HG03025 (cell line): ENCODE measurements around the gene AJAP1.

Source experiments
- ATAC-seq: cut with Tn5 transposase; IDR thresholded peaks from one replicate; pipeline ENCODE4 v1.9.1; 2021; ENCODE audit warnings: mild to moderate bottlenecking, moderate library complexity; ENCODE audit not compliant: unreplicated experiment, low FRiP score

Gene AJAP1

DNA sequence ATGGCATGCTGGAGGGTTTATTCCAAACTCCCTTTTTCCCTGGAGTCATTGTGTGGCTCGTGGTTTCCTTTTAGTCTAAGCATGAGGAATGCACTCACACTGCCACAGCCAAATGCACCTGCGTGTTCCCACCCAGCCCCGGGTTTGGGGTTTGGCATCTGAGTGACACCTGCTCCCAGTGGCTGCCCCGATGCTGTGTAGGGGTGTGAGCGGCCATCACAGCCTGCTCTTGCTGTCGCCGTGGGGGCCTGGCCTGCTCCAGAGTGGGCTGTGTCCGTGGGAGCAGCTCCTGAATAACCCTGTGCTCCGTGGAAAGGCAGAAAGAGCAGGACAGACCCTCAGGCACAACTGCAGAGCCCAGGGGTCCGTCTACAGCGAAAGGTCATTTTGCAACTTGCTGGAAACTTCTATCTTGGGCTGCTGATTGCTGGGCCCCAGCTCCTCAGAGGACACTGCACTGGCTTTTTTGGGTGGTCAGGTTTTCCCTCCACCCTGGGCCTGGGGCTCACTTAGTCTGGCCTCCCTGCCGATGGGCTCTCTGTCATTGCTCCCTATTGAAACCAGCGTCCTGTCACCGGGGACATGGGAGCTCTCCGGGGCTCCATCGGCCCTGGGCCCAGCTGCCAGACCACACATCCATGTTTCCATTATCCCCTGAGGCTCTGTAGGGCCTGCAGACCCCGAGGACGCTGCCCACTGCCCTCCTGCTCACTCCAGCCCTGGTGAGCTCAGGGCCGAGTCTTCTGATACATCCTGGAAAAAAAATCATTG, 74.1 kb downstream of the AJAP1 start:
- ATAC-seq = no peak

DNA sequence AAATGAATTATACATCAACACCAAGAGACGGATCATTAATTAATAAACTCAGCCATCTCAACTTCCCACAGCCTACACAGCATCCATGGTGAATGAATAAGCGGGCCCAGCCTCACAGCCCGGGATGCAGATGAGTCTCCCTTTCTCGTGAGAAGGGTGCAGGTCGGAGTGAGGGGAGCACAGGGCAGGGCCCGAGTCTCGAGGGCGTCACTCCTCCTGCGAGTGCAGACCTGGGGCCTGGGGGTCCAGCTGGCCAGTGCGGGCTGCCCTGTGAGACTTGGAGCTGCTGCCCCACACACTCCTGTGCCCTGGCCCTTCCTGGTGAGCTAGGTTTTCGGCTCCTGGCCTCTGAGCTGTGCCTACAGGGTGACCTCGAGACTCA, 74.7 kb downstream of the AJAP1 start:
- ATAC-seq = no peak

- ATAC-seq = no peak
These were observed 75.7 kb downstream of the AJAP1 start for GRCh38 chr1:4730078-4730477.

DNA sequence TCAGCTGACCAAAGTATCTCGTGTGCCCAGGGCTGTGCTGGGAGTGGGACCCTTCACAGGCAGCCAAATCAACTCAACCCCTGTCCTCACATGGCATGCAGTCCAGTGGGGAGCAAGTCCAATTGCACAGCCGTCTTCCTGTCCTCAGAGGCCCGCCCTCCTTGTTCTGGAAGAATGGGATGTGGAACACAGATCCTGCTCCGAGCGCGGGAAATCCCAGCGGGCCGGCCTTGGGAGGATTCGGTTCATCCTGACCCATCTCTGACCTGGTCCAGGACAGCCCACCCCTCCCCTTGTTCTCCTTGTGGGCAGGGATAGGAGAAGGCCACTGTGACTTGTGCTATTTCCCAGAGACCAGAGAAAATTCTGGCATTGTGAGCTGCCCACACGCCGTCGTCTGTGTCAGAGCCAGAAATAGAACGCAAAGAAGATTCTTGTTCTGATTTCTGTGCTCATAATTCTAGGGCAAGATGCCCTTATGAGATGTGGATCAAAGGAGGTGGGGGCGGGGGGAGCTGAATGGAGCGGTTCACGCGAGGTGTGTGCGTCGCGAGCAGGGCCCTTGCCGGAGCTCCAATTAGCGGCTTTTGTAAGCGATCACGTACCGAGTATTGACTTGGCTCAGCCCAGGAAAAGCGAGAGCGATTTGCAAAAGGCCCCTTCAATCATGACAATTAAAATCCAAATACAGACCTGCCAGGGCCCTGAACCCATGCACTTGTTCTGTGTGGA, 79.2 kb downstream of the AJAP1 start:
- no peak for ATAC-seq

DNA sequence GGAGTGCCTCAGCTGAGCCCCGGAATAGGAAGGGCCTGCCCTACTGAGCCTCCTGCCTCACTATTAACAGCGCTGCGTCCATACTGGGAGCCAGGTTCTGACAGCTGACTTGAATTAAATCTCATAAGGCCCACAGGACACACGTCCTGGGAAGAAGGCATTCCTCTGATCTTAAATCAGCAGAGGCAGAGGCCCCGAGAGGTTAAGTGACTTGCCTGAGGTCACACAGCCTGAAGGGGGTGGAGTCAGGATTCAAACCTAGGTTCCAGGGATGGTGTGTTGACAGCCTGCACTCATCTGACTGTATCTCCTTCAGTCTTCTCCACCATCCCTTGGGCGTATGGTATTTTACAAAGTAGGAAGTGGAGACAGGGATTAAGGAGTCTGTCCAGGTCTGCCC, 79.8 kb downstream of the AJAP1 start:
- no peak for ATAC-seq

- ATAC-seq = no peak
These were observed 80.4 kb downstream of the AJAP1 start for GRCh38 chr1:4734791-4735190.

DNA sequence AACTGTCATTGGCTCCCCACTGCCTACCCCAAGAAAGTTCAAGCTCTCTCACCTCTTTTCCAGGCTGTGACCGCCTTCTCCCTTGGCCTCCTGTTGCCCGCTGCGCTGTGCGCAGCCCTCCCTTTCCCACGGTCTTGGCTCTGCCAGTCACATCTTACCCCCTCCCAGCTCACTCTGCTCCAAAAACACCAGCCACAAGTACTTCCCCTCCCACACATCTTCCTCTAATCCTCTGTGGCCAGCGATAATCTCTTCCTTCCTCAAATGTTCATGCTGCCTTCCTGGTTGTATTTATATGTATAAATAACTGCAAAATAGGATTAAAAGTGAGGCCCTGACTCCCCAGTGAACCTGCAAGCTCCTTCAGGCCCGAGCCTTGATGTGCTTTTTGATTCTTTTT, 81.8 kb downstream of the AJAP1 start:
- ATAC-seq = no peak

DNA sequence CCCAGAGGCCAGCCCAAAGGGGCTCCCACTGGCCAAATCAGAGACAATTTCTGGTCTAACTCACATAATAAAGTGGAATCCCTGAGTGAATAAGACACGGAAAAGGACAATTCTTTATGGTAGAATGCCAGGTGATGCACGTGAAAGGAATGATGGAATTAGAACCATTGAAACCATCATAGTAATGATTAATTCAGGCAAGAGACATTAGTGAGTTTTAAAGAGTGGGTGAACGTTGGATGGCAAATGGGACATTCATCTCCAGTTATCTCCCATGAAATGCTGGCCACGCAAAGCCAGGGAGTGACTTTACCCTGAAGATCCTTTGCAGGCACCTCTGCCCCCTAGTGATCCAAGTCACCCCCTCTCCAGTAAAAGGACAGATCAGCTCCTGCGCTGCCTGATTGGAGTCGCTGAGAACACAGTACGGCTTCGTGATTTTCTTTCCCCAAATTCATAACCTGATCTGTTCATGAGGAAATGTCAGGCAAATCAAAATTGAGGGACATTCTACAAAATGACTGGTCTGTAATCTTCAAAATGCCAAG, 87.5 kb downstream of the AJAP1 start:
- no peak for ATAC-seq

- no peak for ATAC-seq
These were observed 89.8 kb downstream of the AJAP1 start for GRCh38 chr1:4743978-4744750.

DNA sequence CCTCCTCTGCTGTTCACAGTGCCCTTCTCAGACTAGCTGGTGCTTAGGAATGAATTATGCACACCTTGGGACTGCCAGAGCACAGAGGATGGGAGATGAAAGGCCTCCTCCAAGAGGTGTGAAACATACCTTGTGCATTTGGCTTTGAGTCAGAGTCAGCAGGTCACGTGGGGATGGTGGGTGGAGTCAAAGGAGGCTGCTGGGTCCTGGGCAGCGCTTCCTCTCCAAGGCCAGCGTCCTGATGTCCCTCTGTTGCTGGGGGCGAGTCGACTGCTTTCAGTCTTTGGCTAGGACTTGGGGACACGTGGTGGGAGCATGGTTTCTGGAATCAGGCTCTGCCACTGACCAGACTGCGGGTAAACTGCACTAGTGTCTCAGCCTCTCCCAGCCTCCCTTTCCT, 91.2 kb downstream of the AJAP1 start:
- no peak for ATAC-seq

GRCh38 chr1:4749406-4749805, 95.0 kb downstream of the AJAP1 start:
- no peak for ATAC-seq

GRCh38 chr1:4750177-4750576, 95.8 kb downstream of the AJAP1 start:
- ATAC-seq = no peak

DNA sequence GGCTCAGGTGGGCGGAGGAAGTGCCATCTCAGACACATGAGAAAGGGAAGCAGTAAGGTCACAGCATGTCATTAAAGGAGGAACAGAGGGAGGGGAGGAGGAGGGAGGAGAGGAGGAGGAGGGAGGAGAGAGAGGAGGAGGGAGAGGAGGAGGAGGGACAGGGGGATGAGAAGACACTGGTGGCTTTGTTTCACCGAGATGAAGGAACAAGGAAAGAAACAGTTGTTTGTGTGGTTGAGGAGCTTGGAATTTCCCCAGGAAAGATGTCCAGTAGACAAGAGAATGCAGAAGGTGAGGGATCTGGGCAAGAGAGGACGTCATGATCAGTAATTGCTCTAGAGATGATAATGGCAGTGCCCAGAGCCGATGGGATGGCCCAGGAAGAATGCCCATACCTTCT, 97.7 kb downstream of the AJAP1 start:
- no peak for ATAC-seq

DNA sequence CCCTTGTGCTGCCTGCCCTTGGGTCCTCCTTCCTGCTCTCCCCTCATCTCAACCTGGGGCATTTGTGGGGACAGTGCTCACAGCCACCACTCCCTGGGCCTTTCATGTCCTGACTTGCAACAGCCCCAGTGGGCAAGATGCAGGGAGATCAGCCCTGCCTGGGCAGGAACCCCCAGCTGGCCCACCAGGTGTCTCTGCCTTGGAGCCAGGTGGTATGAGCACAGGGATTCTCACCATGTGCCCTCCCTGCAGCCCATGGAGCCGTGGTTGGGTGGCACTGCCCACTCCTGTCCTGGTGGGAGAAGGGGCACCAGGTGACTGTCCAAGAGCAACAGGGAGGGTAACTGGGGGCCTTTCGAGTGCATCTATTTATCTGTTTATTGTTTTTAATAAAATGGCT, 100.4 kb downstream of the AJAP1 start:
- ATAC-seq = no peak

DNA sequence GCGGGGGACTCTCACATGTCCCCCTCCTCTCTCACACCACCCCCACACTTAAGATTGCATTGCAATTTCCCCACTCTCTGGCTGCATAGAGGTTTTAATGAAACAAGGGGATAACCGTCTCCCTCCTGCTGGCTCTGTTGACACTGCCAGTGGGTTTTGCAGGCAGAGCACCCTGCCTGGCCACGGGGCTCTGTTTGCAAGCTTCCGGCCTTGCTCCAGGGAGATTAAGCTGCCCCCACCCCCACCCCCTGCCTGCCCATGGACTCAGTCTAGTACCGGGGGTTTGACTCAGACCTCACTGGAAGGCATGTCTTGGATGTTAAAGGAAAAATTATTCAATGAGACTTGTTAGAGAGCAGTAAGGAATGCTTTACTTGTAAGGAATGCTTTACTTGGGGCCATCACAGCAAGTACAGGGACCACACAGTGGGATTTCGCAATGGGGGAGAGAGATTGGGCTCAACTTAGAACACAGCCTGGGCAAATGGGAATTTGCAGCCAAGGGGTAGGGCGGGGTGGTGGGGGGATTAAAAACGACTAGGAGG, 101.0 kb downstream of the AJAP1 start:
- ATAC-seq = no peak

DNA sequence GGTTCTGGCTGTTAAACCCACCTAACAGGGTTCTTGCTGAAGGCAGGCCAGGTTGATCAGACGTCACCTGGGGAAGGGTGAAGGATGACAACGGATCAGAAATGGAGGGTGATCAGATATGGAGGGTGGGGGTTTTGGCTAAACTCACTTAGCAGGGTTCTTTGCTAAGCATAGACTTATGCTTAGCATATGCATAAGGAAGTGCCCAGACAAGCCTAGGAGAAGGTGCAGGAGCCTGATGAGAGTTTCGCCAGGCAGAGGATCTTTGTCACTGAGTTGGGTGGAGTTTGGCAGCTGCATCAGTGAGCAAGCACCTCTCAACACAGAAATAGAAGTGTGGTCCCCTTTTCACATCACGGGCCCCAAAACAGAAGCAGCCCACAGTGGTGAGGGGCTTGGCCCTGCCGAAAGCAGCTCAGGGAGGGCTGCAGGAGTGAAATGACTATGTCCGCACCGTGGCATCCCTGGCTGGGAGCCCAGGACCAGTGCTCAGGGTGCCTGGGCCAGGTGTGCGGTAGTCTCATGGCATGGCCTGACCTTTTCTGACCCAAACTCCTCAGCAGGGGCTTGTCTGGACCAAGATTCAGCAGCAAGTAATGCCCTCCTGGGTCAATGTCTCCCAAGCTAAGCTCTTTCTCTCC, 101.6 kb downstream of the AJAP1 start:
- ATAC-seq = no peak

- no peak for ATAC-seq
These were observed 102.6 kb downstream of the AJAP1 start for GRCh38 chr1:4756851-4757580.

DNA sequence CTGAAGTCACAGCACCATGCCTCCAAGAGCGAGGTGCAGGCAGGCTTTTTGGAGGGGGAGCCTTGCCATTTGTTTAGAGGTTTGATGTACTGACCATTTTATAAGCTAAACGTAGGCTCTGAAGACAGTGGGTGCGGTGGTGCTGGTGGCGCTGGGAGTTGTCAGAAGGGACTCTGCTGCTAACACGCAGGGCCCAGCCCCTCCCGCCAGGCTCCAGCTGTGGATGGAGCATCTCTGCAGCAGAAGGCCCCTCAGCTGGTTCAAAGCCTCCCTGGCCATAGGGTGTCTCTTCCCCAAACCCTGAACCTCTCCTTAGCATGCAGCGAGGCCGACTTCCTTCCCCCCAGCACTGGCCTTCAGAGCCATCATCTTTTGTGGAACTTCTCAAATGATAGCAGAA, 105.3 kb downstream of the AJAP1 start:
- no peak for ATAC-seq

DNA sequence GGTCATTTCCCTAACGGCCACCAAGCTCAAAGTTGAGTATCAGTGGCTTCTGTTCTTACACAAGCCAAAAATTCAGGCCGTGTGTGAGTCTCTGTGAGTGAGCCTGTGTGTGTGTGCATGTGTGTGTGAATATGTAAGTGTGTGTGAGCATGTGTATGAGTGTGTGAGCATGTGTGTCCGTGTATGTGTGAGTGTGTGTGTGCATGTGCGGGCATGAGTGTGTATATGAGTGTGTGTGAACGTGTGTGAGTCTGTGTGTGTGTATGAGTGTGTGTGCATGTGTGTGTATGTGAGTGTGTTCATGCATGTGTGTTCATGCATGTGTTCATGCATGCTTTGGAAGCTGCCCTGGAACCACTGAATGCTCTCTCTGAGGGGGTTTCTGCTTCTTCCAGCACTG, 105.7 kb downstream of the AJAP1 start:
- no peak for ATAC-seq

GRCh38 chr1:4761324-4761723, 106.9 kb downstream of the AJAP1 start:
- ATAC-seq = no peak
